ENCODE results near the gene TEKTIP1. TPM values are rescaled to one million over a fixed set of nuclear protein-coding genes. Genes with fewer than 3 reads are reported as not detected.

TEKTIP1 gene
- total and polyA plus RNA-seq, 10 of the 15 experiments (the other 5 are each of a cell fraction or from before 2014, with no cell fraction given) = 0.18 to 2.6 (median 0.60) TPM; not detected in 5

DNA sequence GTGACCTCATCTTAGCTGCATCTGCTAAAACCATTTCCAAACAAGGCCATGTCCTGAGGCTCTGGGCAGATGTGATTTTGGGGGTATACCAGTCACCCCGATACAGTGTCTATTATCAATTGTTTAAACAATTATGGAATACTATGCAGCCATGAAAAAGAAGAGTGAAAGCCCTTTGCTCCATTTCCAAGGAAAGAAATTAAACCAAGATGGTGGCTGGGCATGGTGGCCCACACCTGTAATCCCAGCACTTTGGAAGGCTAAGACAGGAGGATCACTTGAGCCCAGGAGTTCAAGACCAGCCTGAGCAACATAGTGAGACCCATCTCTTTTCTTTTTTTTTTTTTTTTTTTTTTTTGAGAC, 763 bp downstream of the TEKTIP1 start (continued):
- TF ChIP-seq, protein P1, sequence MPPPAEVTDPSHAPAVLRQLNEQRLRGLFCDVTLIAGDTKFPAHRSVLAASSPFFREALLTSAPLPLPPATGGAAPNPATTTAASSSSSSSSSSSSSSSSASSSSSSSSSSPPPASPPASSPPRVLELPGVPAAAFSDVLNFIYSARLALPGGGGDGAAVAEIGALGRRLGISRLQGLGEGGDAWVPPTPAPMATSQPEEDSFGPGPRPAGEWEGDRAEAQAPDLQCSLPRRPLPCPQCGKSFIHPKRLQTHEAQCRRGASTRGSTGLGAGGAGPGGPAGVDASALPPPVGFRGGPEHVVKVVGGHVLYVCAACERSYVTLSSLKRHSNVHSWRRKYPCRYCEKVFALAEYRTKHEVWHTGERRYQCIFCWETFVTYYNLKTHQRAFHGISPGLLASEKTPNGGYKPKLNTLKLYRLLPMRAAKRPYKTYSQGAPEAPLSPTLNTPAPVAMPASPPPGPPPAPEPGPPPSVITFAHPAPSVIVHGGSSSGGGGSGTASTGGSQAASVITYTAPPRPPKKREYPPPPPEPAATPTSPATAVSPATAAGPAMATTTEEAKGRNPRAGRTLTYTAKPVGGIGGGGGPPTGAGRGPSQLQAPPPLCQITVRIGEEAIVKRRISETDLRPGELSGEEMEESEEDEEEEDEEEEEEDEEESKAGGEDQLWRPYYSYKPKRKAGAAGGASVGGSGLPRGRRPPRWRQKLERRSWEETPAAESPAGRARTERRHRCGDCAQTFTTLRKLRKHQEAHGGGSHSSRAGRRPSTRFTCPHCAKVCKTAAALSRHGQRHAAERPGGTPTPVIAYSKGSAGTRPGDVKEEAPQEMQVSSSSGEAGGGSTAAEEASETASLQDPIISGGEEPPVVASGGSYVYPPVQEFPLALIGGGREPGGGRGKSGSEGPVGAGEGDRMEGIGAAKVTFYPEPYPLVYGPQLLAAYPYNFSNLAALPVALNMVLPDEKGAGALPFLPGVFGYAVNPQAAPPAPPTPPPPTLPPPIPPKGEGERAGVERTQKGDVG (CRISPR knock-in tag; IDR thresholded peaks at IDR 0.05) = no peak
- TF ChIP-seq HDAC2 (IDR thresholded peaks at IDR 0.05) (no peak), EZH2 (IDR thresholded peaks at IDR 0.05; ENCODE audit: borderline replicate concordance, control insufficient read depth, low read depth, low read length) (no peak), PAX8 (IDR thresholded peaks at IDR 0.05) (no peak)
- TF ChIP-seq, protein P2, sequence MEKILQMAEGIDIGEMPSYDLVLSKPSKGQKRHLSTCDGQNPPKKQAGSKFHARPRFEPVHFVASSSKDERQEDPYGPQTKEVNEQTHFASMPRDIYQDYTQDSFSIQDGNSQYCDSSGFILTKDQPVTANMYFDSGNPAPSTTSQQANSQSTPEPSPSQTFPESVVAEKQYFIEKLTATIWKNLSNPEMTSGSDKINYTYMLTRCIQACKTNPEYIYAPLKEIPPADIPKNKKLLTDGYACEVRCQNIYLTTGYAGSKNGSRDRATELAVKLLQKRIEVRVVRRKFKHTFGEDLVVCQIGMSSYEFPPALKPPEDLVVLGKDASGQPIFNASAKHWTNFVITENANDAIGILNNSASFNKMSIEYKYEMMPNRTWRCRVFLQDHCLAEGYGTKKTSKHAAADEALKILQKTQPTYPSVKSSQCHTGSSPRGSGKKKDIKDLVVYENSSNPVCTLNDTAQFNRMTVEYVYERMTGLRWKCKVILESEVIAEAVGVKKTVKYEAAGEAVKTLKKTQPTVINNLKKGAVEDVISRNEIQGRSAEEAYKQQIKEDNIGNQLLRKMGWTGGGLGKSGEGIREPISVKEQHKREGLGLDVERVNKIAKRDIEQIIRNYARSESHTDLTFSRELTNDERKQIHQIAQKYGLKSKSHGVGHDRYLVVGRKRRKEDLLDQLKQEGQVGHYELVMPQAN (conservative IDR thresholded peaks at IDR 0.05) = no peak

DNA sequence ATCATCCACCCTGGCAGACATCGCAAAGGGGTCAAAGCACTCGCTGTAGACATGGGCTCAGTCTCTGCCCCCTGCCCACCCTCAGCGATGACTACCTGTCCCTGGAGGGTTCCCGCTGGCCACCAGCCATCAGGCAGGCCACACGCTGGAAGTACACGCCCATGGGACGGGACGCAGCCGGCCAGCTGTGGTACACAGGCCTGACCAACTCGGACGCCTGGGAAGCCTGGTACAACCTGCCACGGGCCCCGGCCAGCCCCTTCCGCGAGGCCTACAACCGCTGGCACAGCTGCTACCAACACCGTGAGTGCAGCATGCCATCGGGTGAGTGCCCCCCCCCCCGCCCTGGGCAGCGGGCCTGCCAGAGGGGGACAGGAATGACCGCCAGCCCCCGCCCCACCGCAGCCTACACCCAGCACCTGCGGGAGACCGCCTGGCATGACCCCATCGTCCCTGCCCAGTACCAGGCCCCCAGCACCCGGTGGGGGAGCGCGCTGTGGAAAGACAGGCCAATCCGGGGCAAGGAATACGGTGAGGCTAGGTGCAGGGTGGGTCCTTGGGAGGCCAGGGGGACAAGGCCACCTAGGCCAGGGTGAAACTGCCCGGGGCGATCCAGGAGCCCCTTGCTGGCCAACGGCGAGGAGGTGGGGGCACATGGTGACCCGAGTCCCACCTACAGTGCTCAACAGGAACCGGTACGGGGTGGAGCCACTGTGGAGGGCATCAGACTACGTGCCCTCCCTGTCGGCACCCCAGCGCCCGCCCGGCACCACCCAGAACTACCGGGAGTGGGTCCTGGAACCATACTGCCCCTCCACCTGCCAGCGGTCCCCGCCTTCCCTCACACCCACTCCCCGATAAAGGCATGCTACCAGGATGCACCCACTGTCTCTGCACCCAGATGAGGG, 4.4 kb downstream of the TEKTIP1 start:
- H3K4me3 ChIP-seq = no peak overlapping the region
- no peak overlapping the region for H2AFZ ChIP-seq (ENCODE audit: control insufficient read depth, low read depth, low read length)
- RAD21 ChIA-PET (ENCODE audit: unreplicated experiment) = no interaction called here
- no peak overlapping the region for H3K4me2 ChIP-seq (ENCODE audit: control insufficient read depth, insufficient read depth)
- in situ Hi-C loops (cut with MboI) (no loop called here), intact Hi-C loops (cut with micrococcal nuclease; ENCODE audit: unreplicated experiment) (no loop called here)
- POLR2A ChIA-PET = no interaction called here
- FAIRE-seq (no peak), ATAC-seq (no peak), DNase-seq (ENCODE audit: low read depth, low spot score) (no peak)
- H3K79me2 ChIP-seq (ENCODE audit: control insufficient read depth, insufficient read depth, low read length) = no peaks in the 10 kb centered on the region
- H3K9me3 ChIP-seq (replicated peaks; ENCODE audit: control insufficient read depth, insufficient read depth, low read length) = no peaks in the 10 kb centered on the region
- BruUV-seq (replicated peaks) = no TSS peak
- H3K4me1 ChIP-seq (ENCODE audit: control insufficient read depth, insufficient read depth, low read length) = no peaks in the 10 kb centered on the region
- no peaks in the 10 kb centered on the region for H4K20me1 ChIP-seq (ENCODE audit: control insufficient read depth, insufficient read depth)
- WGBS (ENCODE audit: insufficient coverage, insufficient replicate concordance, low lambda C conversion rate, missing lambda C conversion rate) = 91% methylated on average over 44 of the region's 47 CpGs
- no peak overlapping the region for H3K27ac ChIP-seq (ENCODE audit: control insufficient read depth, insufficient read depth)
- H3K9ac ChIP-seq (ENCODE audit: control insufficient read depth, insufficient read depth, low read length) = no peak overlapping the region
- SMC1A ChIA-PET (ENCODE audit: uncharacterized antibody, unreplicated experiment) = no interaction called here
- CTCF ChIA-PET = no interaction called here
- H3K36me3 ChIP-seq (ENCODE audit: control insufficient read depth in 2 of 2, insufficient read depth in 2 of 2, low read length in 1 of 2) = peaks cover 2 to 7% of the 10 kb centered on the region in 2 experiments; a peak in 3 of 4 replicates
- no peaks in the 10 kb centered on the region for H3K27me3 ChIP-seq (replicated peaks in 1 of 2; ENCODE audit: control insufficient read depth in 2 of 2, insufficient read depth in 2 of 2, low read length in 1 of 2)
- no peak for TF ChIP-seq SIX5 (IDR thresholded peaks at IDR 0.05; ENCODE audit: low read depth, low read length, severe bottlenecking)
- TF ChIP-seq, protein P2 (conservative IDR thresholded peaks at IDR 0.05) = no peak
- TF ChIP-seq, protein P3, sequence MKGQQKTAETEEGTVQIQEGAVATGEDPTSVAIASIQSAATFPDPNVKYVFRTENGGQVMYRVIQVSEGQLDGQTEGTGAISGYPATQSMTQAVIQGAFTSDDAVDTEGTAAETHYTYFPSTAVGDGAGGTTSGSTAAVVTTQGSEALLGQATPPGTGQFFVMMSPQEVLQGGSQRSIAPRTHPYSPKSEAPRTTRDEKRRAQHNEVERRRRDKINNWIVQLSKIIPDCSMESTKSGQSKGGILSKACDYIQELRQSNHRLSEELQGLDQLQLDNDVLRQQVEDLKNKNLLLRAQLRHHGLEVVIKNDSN (IDR thresholded peaks at IDR 0.05; ENCODE audit: borderline replicate concordance, extremely low read length, insufficient read depth, low read depth, low read length) = no peak
